GM18517 (cell line): Measurements from ENCODE around the gene SRSF9.

Experiments used
- ATAC-seq: cut with Tn5 transposase; IDR thresholded peaks from one replicate; pipeline ENCODE4 v1.9.1; 2021; ENCODE audit warnings: mild to moderate bottlenecking, moderate library complexity; ENCODE audit not compliant: unreplicated experiment

SRSF9 gene

DNA sequence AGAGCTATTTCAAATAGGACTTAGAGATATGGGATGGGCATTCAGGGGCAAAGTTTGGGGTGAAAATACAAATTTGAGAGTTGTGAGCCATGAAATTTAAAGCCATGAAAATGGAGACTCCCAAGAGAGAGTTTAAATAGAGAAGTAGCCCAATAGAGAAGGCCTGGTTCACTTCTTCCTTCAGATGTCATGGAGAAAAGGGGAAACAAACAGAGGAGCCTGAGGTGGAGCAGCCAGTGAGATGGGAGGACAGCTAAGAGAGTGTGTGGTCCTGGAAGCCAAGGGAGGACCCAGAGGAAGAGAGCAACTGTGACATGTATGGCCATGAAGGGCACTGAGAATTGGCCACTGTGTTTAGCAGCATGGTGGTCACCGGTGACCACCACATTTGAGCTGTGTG lies 14.1 kb upstream of the SRSF9 start:
- no peak for ATAC-seq

DNA sequence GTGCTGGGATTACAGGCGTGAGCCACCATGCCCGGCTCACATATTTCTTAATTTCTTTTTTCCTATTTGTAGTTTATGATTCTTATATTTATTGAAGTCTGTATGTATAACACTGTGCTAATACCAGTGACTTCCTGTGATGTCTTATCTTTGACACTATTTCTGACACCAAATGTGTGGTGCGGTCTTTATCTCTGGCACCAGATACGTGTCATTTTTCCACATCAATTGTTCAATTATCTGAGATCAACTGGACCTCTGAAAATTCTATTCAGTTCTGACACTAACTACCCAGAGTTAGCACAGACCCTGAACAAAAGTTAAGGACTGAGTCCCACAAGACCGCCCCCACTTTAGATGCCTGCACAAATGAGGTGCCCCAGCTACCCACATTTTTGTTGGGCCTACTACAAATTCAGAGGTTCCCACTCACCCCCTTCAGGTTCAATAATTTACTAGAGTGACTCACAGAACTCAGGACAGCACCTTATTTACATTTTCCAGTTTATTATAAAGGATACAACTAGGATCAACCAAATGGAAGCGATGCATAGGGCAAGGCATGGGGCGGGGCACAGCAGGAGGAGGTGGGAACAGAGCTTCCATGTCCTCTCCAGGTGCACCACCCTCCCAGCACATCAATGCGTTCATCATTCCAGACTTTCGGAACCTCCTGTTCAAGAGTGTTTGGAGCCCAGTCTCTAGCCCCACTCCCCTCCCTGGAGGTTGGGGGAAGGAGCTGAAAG lies 11.6 kb upstream of the SRSF9 start:
- no peak for ATAC-seq

DNA sequence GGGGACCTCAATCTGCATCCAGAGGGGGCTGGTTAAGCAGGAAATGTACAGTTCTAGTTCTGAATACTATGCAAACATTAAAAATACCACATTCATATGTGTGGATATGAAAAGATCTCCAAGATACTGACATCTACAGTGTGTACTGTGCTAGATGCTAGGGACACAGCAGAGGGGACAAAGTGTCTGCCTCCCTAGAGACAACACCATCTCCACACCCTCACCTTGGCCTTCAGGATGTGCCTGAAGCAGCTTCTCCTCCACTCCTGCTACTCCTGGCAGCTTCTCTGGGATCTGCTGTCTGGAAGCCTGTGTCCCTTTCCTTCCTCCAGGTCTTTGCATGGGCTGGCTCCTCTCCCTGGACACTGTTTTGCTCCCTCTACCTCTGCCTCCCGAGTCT lies 10.7 kb upstream of the SRSF9 start:
- no peak for ATAC-seq

DNA sequence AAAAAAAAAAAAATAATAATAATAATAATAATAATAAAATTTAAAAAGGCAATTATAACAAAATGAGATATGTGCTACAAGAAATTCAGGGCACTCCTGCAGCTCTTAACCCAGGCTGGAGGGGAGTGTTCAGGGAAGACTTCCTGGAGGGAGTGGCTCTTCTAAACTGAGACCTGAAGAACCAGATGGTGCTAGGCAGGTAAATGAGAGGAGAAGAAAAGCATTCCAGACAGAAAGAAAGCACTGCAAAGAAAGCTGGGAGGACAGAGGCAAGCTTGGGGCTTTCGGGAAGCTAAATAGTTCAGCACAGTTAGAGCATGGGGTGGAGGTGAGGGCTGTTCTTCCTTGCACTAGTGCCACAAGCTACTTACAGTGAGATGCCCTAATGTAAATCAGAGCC lies 9.9 kb upstream of the SRSF9 start:
- ATAC-seq: no peak

DNA sequence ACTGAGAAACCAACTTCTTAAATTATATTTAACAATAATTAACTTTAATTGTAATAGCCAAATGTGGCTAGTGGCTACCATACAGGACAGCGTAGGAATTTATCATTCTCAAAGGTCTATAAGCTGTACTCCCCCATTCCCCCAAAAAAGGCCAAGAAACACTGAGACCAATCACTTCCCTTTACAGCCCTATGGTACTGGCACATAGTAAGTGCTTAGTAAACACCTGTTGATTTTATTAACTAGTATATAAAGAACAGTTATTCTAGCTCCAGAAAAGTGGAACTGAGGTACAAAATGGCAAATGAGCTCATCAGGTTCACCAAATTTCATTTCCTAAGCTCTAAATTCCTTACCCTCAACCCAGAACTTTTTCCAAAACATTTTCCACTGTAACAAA lies 6.1 kb upstream of the SRSF9 start:
- no peak for ATAC-seq

DNA sequence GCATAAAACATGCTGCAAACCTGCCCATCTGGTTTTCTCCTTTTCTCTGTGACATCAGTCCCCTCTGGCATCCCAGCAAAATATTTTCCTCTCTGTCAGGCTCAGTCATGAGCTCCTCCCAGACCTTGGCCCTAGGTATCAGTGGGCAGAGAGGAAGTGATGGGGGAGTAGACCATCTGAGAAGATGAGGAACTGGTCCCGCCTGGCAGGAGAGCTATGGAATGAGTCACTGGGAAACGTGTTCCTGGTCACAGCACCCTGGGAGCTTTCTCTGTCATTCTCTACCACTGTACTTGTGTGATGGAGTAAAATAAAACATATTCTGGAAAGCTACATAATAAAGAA lies 5.0 kb upstream of the SRSF9 start:
- ATAC-seq: no peak

DNA sequence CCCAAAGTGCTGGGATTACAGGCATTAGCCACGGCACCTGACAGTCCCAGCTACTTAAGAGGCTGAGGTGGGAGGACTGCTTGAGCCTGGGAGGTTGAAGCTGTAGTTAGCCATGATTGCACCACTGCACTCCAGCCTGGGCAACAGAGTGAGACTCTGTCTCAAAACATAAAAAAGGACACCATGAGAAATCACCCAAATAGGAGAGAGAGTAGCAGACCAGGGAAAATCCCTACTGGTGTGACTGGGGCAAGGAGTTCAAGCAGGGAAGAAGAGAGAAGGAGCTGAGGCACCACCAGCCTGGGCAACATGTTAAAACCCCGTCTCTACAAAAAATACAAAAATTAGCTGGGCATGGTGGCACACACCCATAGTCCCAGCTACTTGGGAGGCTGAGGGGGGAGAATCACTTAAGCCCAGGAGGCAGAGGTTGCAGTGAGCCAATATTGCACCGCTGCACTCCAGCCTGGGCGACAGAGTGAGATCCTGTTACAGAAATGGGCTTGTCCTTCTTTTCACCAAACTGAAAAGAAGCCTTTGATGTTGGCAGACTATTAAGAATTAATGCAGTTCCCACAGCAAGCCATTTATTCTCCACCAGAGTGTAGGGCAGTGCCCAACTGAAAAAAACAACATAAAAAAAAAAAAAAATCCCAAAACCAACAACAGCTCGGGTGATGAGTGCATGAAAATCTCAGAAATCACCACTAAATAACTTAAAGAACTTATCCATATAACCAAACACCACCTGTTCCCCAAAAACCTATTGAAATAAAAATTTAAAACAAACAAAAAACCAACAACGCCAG lies 4.5 kb upstream of the SRSF9 start:
- ATAC-seq: no peak

DNA sequence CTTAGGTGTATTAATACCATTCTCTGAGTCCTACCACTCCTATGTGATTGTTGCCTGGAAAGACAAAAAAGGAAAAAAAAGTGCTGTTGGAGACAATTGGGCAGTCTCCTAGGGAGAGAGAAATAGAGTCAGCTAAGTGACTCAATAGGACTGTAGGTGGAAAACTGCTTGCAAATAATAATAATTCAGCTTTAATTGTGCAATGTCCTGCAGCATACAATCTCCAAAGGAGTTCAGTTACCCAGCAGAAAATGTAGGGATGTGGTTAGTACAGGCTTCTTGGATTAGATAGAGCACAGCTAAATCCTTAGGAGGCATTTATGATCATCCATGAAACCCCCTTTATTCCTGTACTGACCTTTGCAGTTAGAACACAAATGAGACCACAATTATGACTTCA lies 3.0 kb upstream of the SRSF9 start:
- no peak for ATAC-seq

DNA sequence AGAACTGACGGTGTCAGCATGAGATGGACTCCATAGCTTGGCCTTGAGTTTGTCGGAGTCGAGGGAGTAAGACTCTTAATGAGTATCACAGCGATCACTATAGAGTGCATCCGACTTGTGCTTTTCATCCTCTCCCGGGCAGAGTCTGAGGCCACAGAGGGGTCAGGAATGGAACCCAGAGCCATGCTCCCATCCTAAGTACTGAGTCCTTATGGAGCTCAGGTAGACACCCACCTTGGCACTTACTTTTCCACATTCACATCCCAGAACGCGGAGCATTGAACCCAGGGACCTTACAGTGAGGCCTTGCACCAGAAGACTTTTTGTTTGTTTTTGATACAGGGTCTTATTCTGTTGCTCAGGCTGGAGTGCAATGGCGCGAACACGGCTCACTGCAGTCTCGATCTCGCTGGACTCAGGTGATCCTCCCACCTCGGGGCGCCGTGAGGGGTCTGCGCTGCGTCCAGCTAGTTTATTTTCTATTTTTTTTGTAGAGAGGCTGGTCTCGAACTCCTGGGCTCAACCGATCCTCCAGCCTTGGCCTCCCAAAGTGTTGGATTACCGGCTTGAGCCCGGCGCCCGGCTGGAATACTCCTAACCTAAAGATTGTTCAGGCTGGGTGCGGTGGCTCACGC lies 719 bp upstream of the SRSF9 start:
- ATAC-seq: peak; percentile 16

DNA sequence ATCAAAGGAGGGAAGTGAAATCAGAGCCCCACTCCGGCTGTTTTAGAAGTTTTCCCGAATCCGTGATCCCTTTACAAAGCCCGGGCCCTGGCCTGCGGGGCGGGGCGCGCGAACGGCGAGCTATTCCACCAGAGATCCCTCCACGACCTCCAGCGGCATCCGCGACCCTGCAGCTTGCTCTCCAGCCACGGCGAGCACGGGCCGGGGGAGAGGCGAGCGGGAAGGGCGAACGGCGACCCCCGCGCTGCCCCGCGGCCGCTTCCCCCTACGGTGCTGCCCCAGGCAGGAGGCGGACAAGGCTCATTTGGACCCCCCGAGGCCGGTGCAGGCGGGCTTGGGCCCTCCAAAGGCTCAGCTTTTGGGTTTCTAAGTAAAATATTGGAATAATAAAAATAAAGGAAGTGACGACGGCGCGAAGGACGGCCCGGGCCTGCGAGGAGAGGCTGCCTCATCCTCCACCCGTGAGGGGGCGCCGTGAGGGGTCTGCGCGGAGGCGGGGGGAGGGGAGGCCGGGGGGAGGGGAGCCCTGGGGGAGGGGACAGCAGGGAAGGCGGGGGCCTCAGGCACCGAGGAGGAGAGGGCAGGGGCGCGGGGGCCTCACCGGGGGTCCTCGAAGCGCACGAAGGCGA lies 613 bp downstream of the SRSF9 start:
- ATAC-seq: no peak

DNA sequence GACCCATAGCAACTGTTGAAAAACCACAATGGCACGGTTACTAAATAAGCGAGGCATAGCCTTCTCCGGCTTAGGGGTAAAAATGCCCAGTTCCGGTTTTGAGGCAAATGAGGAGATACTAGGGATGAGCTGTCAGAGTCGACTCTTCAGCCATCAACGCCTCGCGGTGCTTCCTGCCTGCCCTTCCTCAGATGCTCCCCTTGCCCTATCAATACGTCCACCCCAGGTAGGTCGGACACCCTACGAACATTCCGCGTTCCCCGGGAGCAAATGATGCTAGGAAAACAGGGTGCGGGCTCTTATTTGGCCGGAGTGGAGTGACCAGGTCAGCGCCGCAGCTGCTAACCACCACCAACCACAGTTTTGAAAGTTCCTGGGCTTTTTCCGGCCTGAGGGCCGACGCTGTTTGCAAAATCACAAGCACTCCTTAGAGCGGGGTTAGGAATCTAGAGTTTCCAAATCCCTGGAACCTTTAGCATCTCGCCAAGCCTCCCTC lies 1.2 kb downstream of the SRSF9 start:
- ATAC-seq: no peak

DNA sequence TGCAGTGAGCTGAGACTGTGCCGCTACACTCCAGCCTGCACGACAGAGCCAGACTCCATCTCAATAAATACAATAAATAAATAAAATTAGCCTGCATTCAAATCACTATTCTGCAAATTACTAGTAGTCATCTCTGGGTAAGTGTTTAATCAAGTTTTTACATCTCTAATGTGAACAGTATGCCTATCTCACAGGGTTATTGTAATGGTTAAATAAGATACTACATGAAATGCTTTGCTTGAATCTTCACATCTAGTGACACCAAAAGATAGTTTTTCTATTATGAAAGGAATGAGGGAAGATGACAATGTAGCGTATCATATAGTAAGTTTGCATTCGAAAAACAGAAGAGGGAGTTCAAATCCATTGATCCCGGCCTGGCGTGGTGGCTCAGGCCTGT lies 2.1 kb downstream of the SRSF9 start:
- no peak for ATAC-seq

DNA sequence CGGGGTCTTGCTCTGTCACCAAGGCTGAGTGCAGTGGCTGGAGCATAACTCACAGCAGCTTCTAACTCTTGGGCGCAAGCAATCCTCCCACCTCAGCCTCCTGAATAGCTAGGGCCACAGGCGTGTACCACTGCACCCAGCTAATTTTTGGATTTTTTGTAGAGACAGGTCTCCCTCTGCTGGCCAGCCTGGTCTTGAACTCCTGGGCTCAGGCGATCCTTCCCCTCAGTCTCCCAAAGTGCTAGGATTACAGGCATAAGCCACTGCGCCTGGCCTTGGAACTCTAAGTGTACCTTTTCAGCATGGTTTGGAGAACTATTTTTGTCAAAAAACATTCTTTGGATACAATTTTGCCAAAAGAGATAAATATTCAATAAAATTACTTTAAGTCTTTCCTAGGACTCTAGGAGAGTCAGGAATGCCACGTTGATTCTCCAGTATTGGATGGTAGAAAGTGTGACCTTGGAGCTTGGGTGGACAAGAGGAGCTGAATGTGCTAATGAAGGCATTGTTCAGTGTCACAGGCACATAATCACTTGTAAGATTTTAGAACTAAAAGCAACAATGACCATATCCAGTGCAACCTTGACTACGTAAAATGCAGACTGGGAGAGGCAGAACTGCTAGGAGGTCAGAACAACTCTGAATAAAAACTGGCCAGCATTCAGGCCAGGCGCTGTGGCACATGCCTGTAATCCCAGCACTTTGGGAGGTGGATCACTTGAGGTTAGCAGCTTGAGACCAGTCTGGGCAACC lies 2.8 kb downstream of the SRSF9 start:
- ATAC-seq: no peak

DNA sequence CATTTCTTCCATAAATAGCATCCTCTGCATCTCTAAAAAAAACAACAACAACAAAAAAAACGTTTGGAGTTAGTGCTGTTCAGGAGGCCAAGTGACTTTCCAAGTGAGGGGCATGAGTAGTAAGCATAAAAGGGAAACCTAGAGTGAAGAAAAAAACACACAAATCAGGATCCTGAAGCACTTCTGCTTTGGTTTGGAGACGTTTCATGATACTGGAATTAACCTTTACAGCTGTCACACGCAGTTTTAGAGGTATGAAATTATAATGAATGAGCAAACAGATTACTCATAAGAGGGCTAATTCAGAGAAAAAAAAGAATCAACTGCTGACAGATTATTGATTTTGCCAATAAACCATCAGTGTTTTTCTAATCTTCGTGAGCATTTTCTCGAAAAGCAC lies 3.8 kb downstream of the SRSF9 start:
- ATAC-seq: no peak

DNA sequence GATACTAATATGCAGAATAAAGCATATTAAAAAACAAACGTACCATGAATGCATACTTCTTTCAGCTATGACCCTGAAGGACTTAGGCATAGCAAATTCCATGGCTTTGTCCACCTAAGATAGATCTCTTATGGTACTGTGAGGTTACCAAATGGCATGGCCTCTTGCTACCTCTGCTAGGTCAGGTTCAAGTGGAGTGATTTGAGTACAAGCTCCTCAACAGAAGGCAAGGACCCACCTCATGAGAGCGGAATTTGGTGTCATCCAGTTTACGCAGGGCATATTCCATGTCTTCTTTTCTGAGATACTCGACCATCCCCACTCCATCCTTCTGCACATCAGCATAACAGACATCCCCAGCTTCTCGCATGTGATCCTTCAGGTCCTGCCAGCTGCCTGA lies 5.8 kb downstream of the SRSF9 start:
- no peak for ATAC-seq

DNA sequence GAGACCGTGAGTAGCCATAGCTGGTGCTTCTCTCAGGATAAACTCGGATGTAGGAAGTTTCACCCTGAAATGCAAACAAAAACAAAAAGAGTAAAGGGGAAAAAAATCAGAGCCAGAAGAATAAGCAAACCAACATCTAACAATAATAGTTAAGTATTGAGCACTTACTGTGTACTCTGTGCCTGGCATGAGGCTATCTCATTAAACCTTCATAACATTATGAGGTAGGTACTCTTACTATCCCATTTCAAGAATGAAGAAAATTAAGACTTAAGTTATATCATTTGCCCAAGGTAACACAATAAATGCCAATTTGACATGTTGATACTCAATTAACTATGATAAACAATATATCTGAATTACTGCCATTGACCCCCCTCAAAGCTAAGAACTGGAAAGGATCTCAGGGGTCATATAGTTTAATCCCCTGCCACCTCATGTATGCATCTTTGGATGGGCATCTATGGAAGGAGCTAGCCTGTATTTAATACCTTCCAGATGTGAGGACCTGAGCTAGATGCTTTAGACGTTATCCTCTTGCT lies 7.4 kb downstream of the SRSF9 start:
- ATAC-seq: no peak

DNA sequence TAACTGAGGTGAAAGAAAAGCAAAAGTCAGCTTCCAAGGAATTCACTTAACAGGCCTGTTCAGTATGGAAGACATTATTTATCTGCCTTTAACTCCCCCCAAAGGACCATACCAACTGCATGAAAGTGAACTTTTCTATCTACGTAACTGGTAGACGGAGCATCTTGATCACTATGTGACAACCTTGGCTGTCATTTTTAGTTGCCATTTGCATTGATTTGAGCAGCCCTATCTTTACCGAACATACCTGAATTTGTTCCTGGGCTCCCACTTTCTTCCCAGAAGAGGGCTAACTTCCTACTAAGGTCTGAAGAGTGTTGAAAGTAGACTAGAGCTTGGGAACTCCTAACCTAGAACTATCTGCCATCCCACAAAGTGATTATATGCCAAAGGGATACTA lies 9.4 kb downstream of the SRSF9 start:
- no peak for ATAC-seq

DNA sequence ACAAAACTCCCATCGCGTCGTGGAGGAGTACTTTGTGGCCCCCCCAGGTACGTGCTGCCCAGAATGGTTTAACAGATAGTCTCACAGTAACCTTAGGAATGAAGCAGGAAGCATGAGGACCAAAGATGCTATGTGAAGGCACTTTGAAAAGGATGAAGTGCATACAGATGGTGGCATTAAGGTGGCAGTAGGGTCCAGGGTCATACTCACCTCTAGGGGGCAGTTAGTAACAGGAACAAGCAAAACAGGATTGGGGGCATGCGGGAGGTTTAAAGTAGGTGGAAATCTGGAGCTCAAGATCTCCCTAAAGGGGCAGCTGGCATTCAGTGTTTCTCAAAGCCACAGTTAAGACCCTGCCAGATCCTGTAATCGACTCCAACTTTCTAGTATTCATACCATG lies 12.4 kb downstream of the SRSF9 start:
- no peak for ATAC-seq

DNA sequence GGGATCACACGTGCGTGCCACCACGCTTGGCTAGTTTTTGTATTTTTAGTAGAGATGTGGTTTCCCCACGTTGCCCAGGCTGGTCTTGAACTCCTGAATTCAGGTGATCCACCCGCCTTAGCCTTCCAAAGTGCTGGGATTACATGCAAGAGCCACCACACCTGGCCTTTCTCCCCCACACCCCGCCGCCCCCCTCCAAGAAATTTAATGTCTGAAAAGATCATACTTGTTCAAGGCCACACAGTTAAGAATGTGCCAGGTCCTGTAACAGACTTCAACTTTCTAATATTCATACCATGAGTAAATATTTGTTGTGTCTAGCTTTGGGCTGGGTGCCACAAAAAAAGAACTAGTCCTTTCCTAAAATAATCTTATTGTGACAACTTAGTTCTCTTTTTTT lies 14.2 kb downstream of the SRSF9 start:
- no peak for ATAC-seq

DNA sequence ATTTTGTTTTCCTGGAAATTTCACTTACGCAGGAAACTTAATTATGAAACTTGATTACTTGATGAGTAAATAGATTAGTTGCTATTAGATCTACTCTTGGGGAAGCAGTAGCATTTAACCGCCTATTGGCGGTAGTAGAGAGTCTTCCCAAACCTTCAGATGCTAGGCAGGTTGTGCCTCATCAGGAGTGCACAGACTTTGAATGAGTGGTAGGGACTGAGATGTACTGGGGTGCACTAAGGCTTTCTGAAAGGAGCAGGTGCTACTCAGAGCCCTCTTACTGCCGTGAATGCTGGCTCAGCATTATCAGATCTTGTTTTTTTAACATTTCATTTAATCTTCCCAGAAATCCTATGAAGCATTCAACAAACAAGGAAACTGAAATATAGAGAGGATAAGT lies 15.6 kb downstream of the SRSF9 start:
- ATAC-seq: no peak
